ENCODE data around the gene RGS19. TPM values are rescaled to one million over a fixed set of nuclear protein-coding genes. Genes with fewer than 3 reads are reported as not detected.
A peak's percentile ranks its signal among the peaks of the same experiment; 100 is the strongest.

RGS19 gene
- total RNA-seq, 6 experiments from 2014 or later, result 2.6 to 10.9 (median 5.7) TPM

- H3K27ac ChIP-seq, result peak overlapping the region in 2 of 3 donors; percentile 13 to 54
- TF ChIP-seq POLR2A (IDR thresholded peaks at IDR 0.05), result no peak
- peak; percentile 85 to 87 (median 86) for TF ChIP-seq CTCF (IDR thresholded peaks at IDR 0.05)
- ATAC-seq (peak; percentile 65 to 74 (median 67)), DNase-seq (peak in 2 of 3 donors; percentile 78 to 85)
- no peaks in the 10 kb centered on the region for H3K9me3 ChIP-seq
- no peaks in the 10 kb centered on the region for H3K27me3 ChIP-seq
- intact Hi-C loops (cut with DNase I), result no loop called here
- peaks cover 0 to 5% (median 0%) of the 10 kb centered on the region in 4 donors for H3K4me1 ChIP-seq
- no peaks in the 10 kb centered on the region for H3K36me3 ChIP-seq
- WGBS (ENCODE audit: insufficient coverage, low coverage, low lambda C conversion rate, missing lambda C conversion rate), result 5% methylated on average over 11 of the region's 33 CpGs
- H3K4me3 ChIP-seq, result no peak overlapping the region
These were observed 21.5 kb downstream of the RGS19 start for GRCh38 chr20:64057628-64058498.

- no peaks in the 10 kb centered on the region for H3K9me3 ChIP-seq
- TF ChIP-seq CTCF (IDR thresholded peaks at IDR 0.05), result no peak
- TF ChIP-seq POLR2A (IDR thresholded peaks at IDR 0.05), result no peak
- H3K27ac ChIP-seq, result peak overlapping the region in 2 of 3 donors; percentile 37 to 54
- H3K4me1 ChIP-seq, result no peaks in the 10 kb centered on the region
- no peaks in the 10 kb centered on the region for H3K36me3 ChIP-seq
- 30% methylated on average over 6 of the region's 39 CpGs for WGBS (ENCODE audit: insufficient coverage, low coverage, low lambda C conversion rate, missing lambda C conversion rate)
- intact Hi-C loops (cut with DNase I), result no loop called here
- H3K4me3 ChIP-seq, result no peak overlapping the region
- ATAC-seq (peak in 2 of 4 donors; percentile 1 to 5), DNase-seq (no peak)
- no peaks in the 10 kb centered on the region for H3K27me3 ChIP-seq
These were observed 22.3 kb downstream of the RGS19 start for GRCh38 chr20:64056889-64057627.

GRCh38 chr20:64056639-64056888 lies 22.8 kb downstream of the RGS19 start:
- TF ChIP-seq POLR2A (IDR thresholded peaks at IDR 0.05), result no peak
- no peak for TF ChIP-seq CTCF (IDR thresholded peaks at IDR 0.05)
- Histone ChIP-seq H3K27ac (peak overlapping the region in 2 of 3 donors; percentile 37 to 54), H3K36me3 (no peaks in the 10 kb centered on the region), H3K9me3 (no peaks in the 10 kb centered on the region), H3K27me3 (no peaks in the 10 kb centered on the region), H3K4me3 (no peak overlapping the region), H3K4me1 (no peaks in the 10 kb centered on the region)
- WGBS (ENCODE audit: insufficient coverage, low coverage, low lambda C conversion rate, missing lambda C conversion rate), result 14% methylated on average over 7 of the region's 7 CpGs
- intact Hi-C loops (cut with DNase I), result no loop called here
- peak; percentile 9 to 18 (median 13) for ATAC-seq
- DNase-seq, result no peak

- 20% methylated on average over 2 of the region's 22 CpGs for WGBS (ENCODE audit: insufficient coverage, low coverage, low lambda C conversion rate, missing lambda C conversion rate)
- Histone ChIP-seq H3K36me3 (no peaks in the 10 kb centered on the region), H3K9me3 (no peaks in the 10 kb centered on the region), H3K27ac (peak overlapping the region in 2 of 3 donors; percentile 32 to 54), H3K4me1 (no peaks in the 10 kb centered on the region), H3K27me3 (no peaks in the 10 kb centered on the region), H3K4me3 (no peak overlapping the region)
- ATAC-seq, result peak; percentile 25 to 42 (median 36)
- peak in 1 of 3 donors; percentile 78 for DNase-seq
- TF ChIP-seq CTCF (IDR thresholded peaks at IDR 0.05) (no peak), POLR2A (IDR thresholded peaks at IDR 0.05) (no peak)
- intact Hi-C loops (cut with DNase I), result no loop called here
These were observed 23.3 kb downstream of the RGS19 start for GRCh38 chr20:64055893-64056638.
